Natural killer cell (primary cell): Measurements from ENCODE around the gene MYBPC2. TPM values are rescaled to one million over a fixed set of nuclear protein-coding genes. Genes with fewer than 3 reads are reported as not detected.

Experiments used
- ATAC-seq, 3 donors: fragments of 150-1000 bp in 2 of 3; fragments of 200-7000 bp in 1 of 3; cut with Tn5 transposase; 1 replicate in 1 of 3; 2 replicates in 2 of 3; pipeline ENCODE4 v1.10.0; 2021; ENCODE audit warnings: mild to moderate bottlenecking in 2 of 3, moderate library complexity in 2 of 3
- DNase-seq, 2 donors: peaks; one replicate each; pipeline versions ENCODE4 v3.0.0 to v3.0.0-alpha.2; 2013 to 2021; ENCODE audit warnings: mixed read lengths in 1 of 2
- H3K27ac ChIP-seq: one replicate; pipeline ENCODE4 v1.5.1; 2013; ENCODE audit warnings: mild to moderate bottlenecking, low read length
- H3K27me3 ChIP-seq: one replicate; pipeline ENCODE4 v1.6.1; 2013; ENCODE audit warnings: low read length; ENCODE audit not compliant: control insufficient read depth, insufficient read depth
- H3K36me3 ChIP-seq: one replicate; pipeline ENCODE4 v1.6.1; 2013; ENCODE audit warnings: low read length; ENCODE audit not compliant: control insufficient read depth, insufficient read depth
- H3K4me1 ChIP-seq: one replicate; pipeline ENCODE4 v1.6.1; 2013; ENCODE audit warnings: low read length; ENCODE audit not compliant: control insufficient read depth, insufficient read depth
- H3K4me3 ChIP-seq: one replicate; pipeline ENCODE4 v1.5.1; 2013; ENCODE audit warnings: low read length
- H3K9me3 ChIP-seq: one replicate; pipeline ENCODE4 v1.6.1; 2013; ENCODE audit warnings: low read length; ENCODE audit not compliant: control insufficient read depth, insufficient read depth
- H3K27ac Mint-ChIP-seq, 2 donors: one replicate each; pipeline ENCODE4 v1.8.0; 2022; ENCODE audit warnings: mild to moderate bottlenecking in 2 of 2, mixed read lengths in 2 of 2, moderate library complexity in 1 of 2
- H3K27me3 Mint-ChIP-seq, 2 donors: one replicate each; pipeline ENCODE4 v1.8.0; 2022; ENCODE audit warnings: low read depth in 2 of 2, mixed read lengths in 2 of 2
- H3K36me3 Mint-ChIP-seq: one replicate; pipeline ENCODE4 v1.8.0; 2022; ENCODE audit warnings: mixed read lengths
- H3K4me1 Mint-ChIP-seq, 2 donors: one replicate each; pipeline ENCODE4 v1.8.0; 2022; ENCODE audit warnings: mixed read lengths in 2 of 2
- H3K4me3 Mint-ChIP-seq: one replicate; pipeline ENCODE4 v1.8.0; 2022; ENCODE audit warnings: mild to moderate bottlenecking, moderate library complexity, mixed read lengths
- H3K9me3 Mint-ChIP-seq, 2 donors: one replicate each; pipeline ENCODE4 v1.8.0; 2022; ENCODE audit warnings: mixed read lengths in 2 of 2
- CTCF ChIP-seq: fragments of 200-600 bp; IDR thresholded peaks from one replicate; pipeline ENCODE4 v1.8.0; 2022; ENCODE audit warnings: antibody characterized with exemption
- WGBS: methylation state at CpG from one replicate; pipeline ENCODE4 v1.1.7; 2013; ENCODE audit warnings: missing lambda C conversion rate; ENCODE audit not compliant: insufficient coverage; 5-methylcytosine and 5-hydroxymethylcytosine counted together
- intact Hi-C: fragments of 100-400 bp; cut with micrococcal nuclease; formaldehyde crosslinking; loops from one replicate; pipeline ENCODE4 v1.14.2; 2022
- total RNA-seq, 4 donors: library from RNA; stranded (reverse); fragments of 120-200 nt in 1 of 4; gene quantifications; one replicate each; pipeline versions ENCODE4 v1.2.3 to v1.2.4, GENCODE V29; 2013 to 2022

The MYBPC2 gene
- total RNA-seq, 3 donors from 2014 or later (not counting 1 experiment from before 2014, with no cell fraction given): 0.09 to 0.15 TPM; not detected in 1

- no peaks in the 10 kb centered on the region for H3K9me3 Mint-ChIP-seq
- Histone ChIP-seq H3K36me3 (no peaks in the 10 kb centered on the region), H3K27ac (peak within 1 kb of the TSS; percentile 93), H3K27me3 (no peaks in the 10 kb centered on the region), H3K4me1 (peaks cover 19% of the 10 kb centered on the region), H3K9me3 (no peaks in the 10 kb centered on the region), H3K4me3 (peak within 1 kb of the TSS; percentile 59)
- no peak for TF ChIP-seq CTCF
- ATAC-seq (peak; percentile 88 to 95 (median 90)), DNase-seq (peak; percentile 93 to 99)
- WGBS: 2% methylated on average over 69 of the region's 69 CpGs
- peak within 1 kb of the TSS; percentile 91 for H3K4me3 Mint-ChIP-seq
- H3K36me3 Mint-ChIP-seq: no peaks in the 10 kb centered on the region
- H3K27ac Mint-ChIP-seq: peak within 1 kb of the TSS; percentile 87 to 100
- H3K4me1 Mint-ChIP-seq: peaks cover 19 to 34% of the 10 kb centered on the region in 2 donors
- H3K27me3 Mint-ChIP-seq: peaks cover 0 to 3% of the 10 kb centered on the region in 2 donors
- intact Hi-C loops: loop anchor here (1.0 kb wide), 1 partner anchor 35 kb away; the partner anchor contains the start of genes EMC10 and GARIN5A
Observed at GRCh38 chr19:50511069-50511822, 78.6 kb downstream of the MYBPC2 start, which contains the start of gene JOSD2. JOSD2 (minus strand) TSS chr19:50511191; CDS start chr19:50510431, 760 bp downstream.

- Histone ChIP-seq H3K27me3 (no peaks in the 10 kb centered on the region), H3K4me3 (no peak overlapping the region), H3K36me3 (no peaks in the 10 kb centered on the region), H3K27ac (no peak overlapping the region), H3K4me1 (peaks cover 19% of the 10 kb centered on the region), H3K9me3 (no peaks in the 10 kb centered on the region)
- Mint-ChIP-seq H3K36me3 (no peaks in the 10 kb centered on the region), H3K9me3 (no peaks in the 10 kb centered on the region), H3K4me1 (peaks cover 19 to 34% of the 10 kb centered on the region in 2 donors), H3K27ac (peak overlapping the region; percentile 87 to 100), H3K27me3 (peaks cover 0 to 3% of the 10 kb centered on the region in 2 donors), H3K4me3 (no peak overlapping the region)
- DNase-seq (peak in 1 of 2 donors; percentile 22), ATAC-seq (no peak)
- WGBS: 95% methylated on average over 36 of the region's 36 CpGs
- TF ChIP-seq CTCF: no peak
- intact Hi-C loops: no loop called here
Observed at GRCh38 chr19:50512112-50512998, 79.7 kb downstream of the MYBPC2 start.

GRCh38 chr19:50512999-50513745 lies 80.5 kb downstream of the MYBPC2 start:
- 84% methylated on average over 12 of the region's 12 CpGs for WGBS
- Histone ChIP-seq H3K9me3 (no peaks in the 10 kb centered on the region), H3K36me3 (no peaks in the 10 kb centered on the region), H3K4me3 (no peak overlapping the region), H3K27ac (no peak overlapping the region), H3K27me3 (no peaks in the 10 kb centered on the region), H3K4me1 (peaks cover 19% of the 10 kb centered on the region)
- DNase-seq: no peak
- peak overlapping the region; percentile 9 for H3K4me3 Mint-ChIP-seq
- intact Hi-C loops: no loop called here
- peak overlapping the region; percentile 8 to 81 for H3K27ac Mint-ChIP-seq
- peaks cover 19 to 30% of the 10 kb centered on the region in 2 donors for H3K4me1 Mint-ChIP-seq
- ATAC-seq: no peak
- H3K9me3 Mint-ChIP-seq: no peaks in the 10 kb centered on the region
- peaks cover 0 to 3% of the 10 kb centered on the region in 2 donors for H3K27me3 Mint-ChIP-seq
- no peaks in the 10 kb centered on the region for H3K36me3 Mint-ChIP-seq
- TF ChIP-seq CTCF: no peak
